Prostate gland (tissue), 2 donors: Measurements from ENCODE around the gene RIN2. TPM values are rescaled to one million over a fixed set of nuclear protein-coding genes. Genes with fewer than 3 reads are reported as not detected.

Experiments
- DNase-seq: peaks from one replicate; pipeline ENCODE4 v3.0.0-alpha.2; 2019; ENCODE audit warnings: low spot score
- H3K27ac ChIP-seq, 2 donors: fragments of 200-600 bp; sonication (generic); 2 replicates each; pipeline ENCODE4 v1.5.1; 2017 to 2019
- H3K27me3 ChIP-seq: fragments of 200-600 bp; sonication (generic); replicated peaks from 2 replicates; pipeline ENCODE4 v1.5.1; 2019; ENCODE audit not compliant: insufficient read depth
- H3K36me3 ChIP-seq, 2 donors: fragments of 200-600 bp; sonication (generic); 1 replicate in 1 of 2; 2 replicates in 1 of 2; pipeline versions ENCODE4 v1.5.1 to v1.8.1; 2017 to 2019
- H3K4me1 ChIP-seq: fragments of 200-600 bp; sonication (generic); replicated peaks from 2 replicates; pipeline ENCODE4 v1.5.1; 2019
- H3K4me3 ChIP-seq, 2 donors: fragments of 200-600 bp; sonication (generic); 2 replicates each; pipeline ENCODE4 v1.5.1; 2017 to 2019
- H3K9me3 ChIP-seq: fragments of 200-600 bp; sonication (generic); 2 replicates; pipeline ENCODE4 v1.5.1; 2017
- CTCF ChIP-seq, 4 experiments: fragments of 200-600 bp in 2 of 4; fragments of 450-650 bp in 2 of 4; sonication (generic) in 2 of 4; IDR thresholded peaks; 1 replicate in 3 of 4; 2 replicates in 1 of 4; pipeline ENCODE4 v1.5.1; 2016 to 2019; ENCODE audit warnings: antibody characterized with exemption in 4 of 4, mild to moderate bottlenecking in 2 of 4, moderate library complexity in 2 of 4
- POLR2A ChIP-seq: fragments of 450-650 bp; IDR thresholded peaks from one replicate; pipeline ENCODE4 v1.6.1; 2016; ENCODE audit warnings: antibody characterized with exemption, mild to moderate bottlenecking
- POLR2AphosphoS5 ChIP-seq: sonication (generic); formaldehyde crosslinking; IDR thresholded peaks from one replicate; pipeline ENCODE4 v1.6.1; 2017; ENCODE audit warnings: antibody characterized with exemption
- WGBS: methylation state at CpG from one replicate; pipeline ENCODE4 v1.1.5; 2018; 5-methylcytosine and 5-hydroxymethylcytosine counted together
- intact Hi-C: fragments of 100-400 bp; cut with DNase I; formaldehyde crosslinking; loops from one replicate; pipeline ENCODE4 v1.14.2; 2022
- total RNA-seq, 2 donors: library from RNA; depleted of rRNA; stranded (reverse); fragments of >200 nt; gene quantifications; one replicate each; pipeline ENCODE4 v1.1.0, GENCODE V29; 2016

RIN2 gene
- total RNA-seq, 2 donors from 2014 or later, result 50.4 to 77.9 TPM

- H3K36me3 ChIP-seq, result no peaks in the 10 kb centered on the region
- no peak for DNase-seq
- intact Hi-C loops, result no loop called here
- H3K27ac ChIP-seq, result no peak overlapping the region
- TF ChIP-seq CTCF (IDR thresholded peaks at IDR 0.05) (no peak), POLR2AphosphoS5 (no peak), POLR2A (no peak)
- H3K4me1 ChIP-seq, result no peaks in the 10 kb centered on the region
- H3K9me3 ChIP-seq, result no peaks in the 10 kb centered on the region
- H3K4me3 ChIP-seq, result no peak overlapping the region
- 95% methylated on average over 18 of the region's 18 CpGs for WGBS
- H3K27me3 ChIP-seq, result no peaks in the 10 kb centered on the region
Observed at GRCh38 chr20:19720991-19721390, 37.1 kb upstream of the RIN2 start.

- TF ChIP-seq POLR2A (no peak), CTCF (IDR thresholded peaks at IDR 0.05) (no peak), POLR2AphosphoS5 (no peak)
- 93% methylated on average over 4 of the region's 4 CpGs for WGBS
- DNase-seq, result no peak
Observed at GRCh38 chr20:19723051-19723450, 35.0 kb upstream of the RIN2 start.

GRCh38 chr20:19723813-19724430, 34.1 kb upstream of the RIN2 start:
- no peak for DNase-seq
- Histone ChIP-seq H3K4me3 (no peak overlapping the region), H3K27ac (no peak overlapping the region), H3K36me3 (no peaks in the 10 kb centered on the region), H3K4me1 (no peaks in the 10 kb centered on the region), H3K27me3 (no peaks in the 10 kb centered on the region), H3K9me3 (no peaks in the 10 kb centered on the region)
- no peak for TF ChIP-seq POLR2AphosphoS5
- TF ChIP-seq CTCF (IDR thresholded peaks at IDR 0.05), result no peak
- no peak for TF ChIP-seq POLR2A
- WGBS, result 82% methylated on average over 11 of the region's 11 CpGs
- intact Hi-C loops, result no loop called here

More at GRCh38 chr20:19723051-19723450, 35.0 kb upstream of the RIN2 start:
- Histone ChIP-seq H3K36me3 (no peaks in the 10 kb centered on the region), H3K27ac (no peak overlapping the region), H3K4me3 (no peak overlapping the region), H3K9me3 (no peaks in the 10 kb centered on the region), H3K4me1 (no peaks in the 10 kb centered on the region), H3K27me3 (no peaks in the 10 kb centered on the region)
- intact Hi-C loops, result no loop called here

GRCh38 chr20:19725373-19725772, 32.7 kb upstream of the RIN2 start:
- H3K9me3 ChIP-seq, result no peaks in the 10 kb centered on the region
- H3K4me1 ChIP-seq, result no peaks in the 10 kb centered on the region
- TF ChIP-seq POLR2A, result no peak
- no peak for TF ChIP-seq CTCF (IDR thresholded peaks at IDR 0.05)
- TF ChIP-seq POLR2AphosphoS5, result no peak
- H3K27me3 ChIP-seq, result no peaks in the 10 kb centered on the region
- intact Hi-C loops, result no loop called here
- no peak overlapping the region for H3K4me3 ChIP-seq
- H3K27ac ChIP-seq, result no peak overlapping the region
- no peaks in the 10 kb centered on the region for H3K36me3 ChIP-seq
- 90% methylated on average over 4 of the region's 4 CpGs for WGBS
- DNase-seq, result no peak

- H3K9me3 ChIP-seq, result no peaks in the 10 kb centered on the region
- no peaks in the 10 kb centered on the region for H3K36me3 ChIP-seq
- no peak overlapping the region for H3K4me3 ChIP-seq
- DNase-seq, result no peak
- no peak overlapping the region for H3K27ac ChIP-seq
- TF ChIP-seq POLR2AphosphoS5 (no peak), POLR2A (no peak), CTCF (IDR thresholded peaks at IDR 0.05) (no peak)
- intact Hi-C loops, result no loop called here
- 93% methylated on average over 1 of the region's 1 CpG for WGBS
- H3K4me1 ChIP-seq, result no peaks in the 10 kb centered on the region
- H3K27me3 ChIP-seq, result no peaks in the 10 kb centered on the region
Observed at GRCh38 chr20:19725814-19726525, 32.1 kb upstream of the RIN2 start.
